Measurements from ENCODE around the gene G6PC2.

Gene G6PC2

GRCh38 chr2:168949324-168949723, 48.2 kb downstream of the G6PC2 start:
- no peak for DNase-seq

- DNase-seq = no peak
These were observed 50.8 kb downstream of the G6PC2 start for GRCh38 chr2:168951871-168952270.

- no peak for DNase-seq
These were observed 51.3 kb downstream of the G6PC2 start for GRCh38 chr2:168952424-168952823.

DNA sequence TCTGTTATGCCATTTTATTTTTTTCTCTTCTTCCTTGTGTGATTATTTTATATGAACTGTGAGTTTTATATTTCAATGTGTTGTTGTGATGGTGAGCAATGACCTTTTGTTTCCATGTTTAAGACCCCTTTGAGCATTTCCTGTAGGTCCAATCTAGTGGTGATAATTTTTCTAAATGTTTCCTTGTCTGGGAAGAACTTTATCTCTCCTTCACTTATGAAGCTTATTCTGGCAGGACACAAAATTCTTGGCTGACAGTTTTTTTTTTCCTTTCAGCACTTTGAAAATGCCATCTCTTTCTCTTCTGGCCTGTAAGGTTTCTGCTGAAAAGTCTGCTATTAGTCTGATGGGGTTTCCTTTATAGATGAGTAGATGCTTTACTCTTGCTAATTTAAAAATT, 53.2 kb downstream of the G6PC2 start:
- no peak for DNase-seq

- no peak for DNase-seq
These were observed 54.2 kb downstream of the G6PC2 start for GRCh38 chr2:168955321-168955720.

- DNase-seq = no peak
These were observed 55.3 kb downstream of the G6PC2 start for GRCh38 chr2:168956392-168956791.
